ENCODE measurements around the gene VWA5B1.
A peak's percentile ranks its signal among the peaks of the same experiment; 100 is the strongest.

VWA5B1 gene

GRCh38 chr1:20367116-20367585 is 76.5 kb downstream of the VWA5B1 start:
- no peak for DNase-seq
- TF ChIP-seq POLR2A (IDR thresholded peaks at IDR 0.05; ENCODE audit: low read length) (no peak), GATA1 (IDR thresholded peaks at IDR 0.05; ENCODE audit: low read depth, low read length) (no peak)

GRCh38 chr1:20367626-20368025 is 77.0 kb downstream of the VWA5B1 start:
- no peak for TF ChIP-seq GATA1 (IDR thresholded peaks at IDR 0.05; ENCODE audit: low read depth, low read length)
- TF ChIP-seq POLR2A (IDR thresholded peaks at IDR 0.05; ENCODE audit: low read length): no peak
- no peak for DNase-seq

GRCh38 chr1:20368866-20369470 is 78.3 kb downstream of the VWA5B1 start:
- TF ChIP-seq GATA1 (IDR thresholded peaks at IDR 0.05; ENCODE audit: low read depth, low read length) (no peak), POLR2A (IDR thresholded peaks at IDR 0.05; ENCODE audit: low read length) (no peak)
- no peak for DNase-seq

GRCh38 chr1:20370698-20371097 is 80.0 kb downstream of the VWA5B1 start:
- TF ChIP-seq GATA1 (IDR thresholded peaks at IDR 0.05; ENCODE audit: low read depth, low read length) (no peak), POLR2A (IDR thresholded peaks at IDR 0.05; ENCODE audit: low read length) (no peak)
- no peak for DNase-seq

GRCh38 chr1:20371411-20371810 is 80.7 kb downstream of the VWA5B1 start:
- no peak for TF ChIP-seq POLR2A (IDR thresholded peaks at IDR 0.05; ENCODE audit: low read length)
- DNase-seq: no peak

- no peak for DNase-seq
- TF ChIP-seq GATA1 (IDR thresholded peaks at IDR 0.05; ENCODE audit: low read depth, low read length): no peak
- TF ChIP-seq POLR2A (IDR thresholded peaks at IDR 0.05; ENCODE audit: low read length): no peak
Observed at GRCh38 chr1:20371883-20372282, 81.2 kb downstream of the VWA5B1 start.

- TF ChIP-seq GATA1 (IDR thresholded peaks at IDR 0.05; ENCODE audit: low read depth, low read length): no peak
- TF ChIP-seq POLR2A (IDR thresholded peaks at IDR 0.05; ENCODE audit: low read length): no peak
- no peak for DNase-seq
Observed at GRCh38 chr1:20372676-20373075, 82.0 kb downstream of the VWA5B1 start.

GRCh38 chr1:20373286-20373685 is 82.6 kb downstream of the VWA5B1 start:
- DNase-seq: no peak
- TF ChIP-seq POLR2A (IDR thresholded peaks at IDR 0.05; ENCODE audit: low read length): no peak

- TF ChIP-seq POLR2A (IDR thresholded peaks at IDR 0.05; ENCODE audit: low read length) (no peak), GATA1 (IDR thresholded peaks at IDR 0.05; ENCODE audit: low read depth, low read length) (no peak)
- DNase-seq: no peak
Observed at GRCh38 chr1:20373764-20374163, 83.1 kb downstream of the VWA5B1 start.

GRCh38 chr1:20375563-20375962 is 84.9 kb downstream of the VWA5B1 start:
- TF ChIP-seq POLR2A (IDR thresholded peaks at IDR 0.05; ENCODE audit: low read length) (no peak), GATA1 (IDR thresholded peaks at IDR 0.05; ENCODE audit: low read depth, low read length) (no peak)
- no peak for DNase-seq

GRCh38 chr1:20376171-20376570 is 85.5 kb downstream of the VWA5B1 start:
- TF ChIP-seq GATA1 (IDR thresholded peaks at IDR 0.05; ENCODE audit: low read depth, low read length) (no peak), POLR2A (IDR thresholded peaks at IDR 0.05; ENCODE audit: low read length) (no peak)
- DNase-seq: no peak

- TF ChIP-seq GATA1 (IDR thresholded peaks at IDR 0.05; ENCODE audit: low read depth, low read length): no peak
- no peak for TF ChIP-seq POLR2A (IDR thresholded peaks at IDR 0.05; ENCODE audit: low read length)
- DNase-seq: peak; percentile 23 to 46
Observed at GRCh38 chr1:20376880-20377494, 86.3 kb downstream of the VWA5B1 start.

GRCh38 chr1:20377516-20378270 is 87.0 kb downstream of the VWA5B1 start:
- no peak for DNase-seq
- no peak for TF ChIP-seq GATA1 (IDR thresholded peaks at IDR 0.05; ENCODE audit: low read depth, low read length)
- TF ChIP-seq POLR2A (IDR thresholded peaks at IDR 0.05; ENCODE audit: low read length): no peak

GRCh38 chr1:20379075-20379474 is 88.4 kb downstream of the VWA5B1 start:
- TF ChIP-seq GATA1 (IDR thresholded peaks at IDR 0.05; ENCODE audit: low read depth, low read length) (no peak), POLR2A (IDR thresholded peaks at IDR 0.05; ENCODE audit: low read length) (no peak)

GRCh38 chr1:20380175-20380574 is 89.5 kb downstream of the VWA5B1 start:
- no peak for DNase-seq
- TF ChIP-seq POLR2A (IDR thresholded peaks at IDR 0.05; ENCODE audit: low read length) (no peak), GATA1 (IDR thresholded peaks at IDR 0.05; ENCODE audit: low read depth, low read length) (no peak)

More at GRCh38 chr1:20379075-20379474, 88.4 kb downstream of the VWA5B1 start:
- DNase-seq: no peak
